GM23338 (cell line): ENCODE measurements around the gene ANKRD11. TPM values are rescaled to one million over a fixed set of nuclear protein-coding genes. Genes with fewer than 3 reads are reported as not detected.

Experiments
- ATAC-seq: fragments of 200-7000 bp; cut with Tn5 transposase; 3 replicates; pipeline ENCODE4 v1.9.1; 2020
- DNase-seq: peaks from one replicate; pipeline ENCODE4 v3.0.0-alpha.2; 2015; ENCODE audit warnings: low spot score
- H2AFZ ChIP-seq: fragments of 200-600 bp; sonication (generic); 2 replicates; pipeline ENCODE4 v1.8.0; 2016; ENCODE audit warnings: antibody characterized with exemption, mild to moderate bottlenecking, moderate library complexity
- H3F3A ChIP-seq: fragments of 200-600 bp; sonication (generic); replicated peaks from 2 replicates; pipeline ENCODE4 v1.8.0; 2017; ENCODE audit warnings: antibody characterized with exemption, mixed run types, low read depth
- H3K27ac ChIP-seq: fragments of 200-600 bp; sonication (generic); 2 replicates; pipeline ENCODE4 v1.6.1; 2016; ENCODE audit warnings: low read depth
- H3K27me3 ChIP-seq: fragments of 200-600 bp; sonication (generic); 2 replicates; pipeline ENCODE4 v1.8.0; 2016; ENCODE audit warnings: mild to moderate bottlenecking, mixed run types, moderate library complexity; ENCODE audit not compliant: insufficient read depth
- H3K36me3 ChIP-seq: fragments of 200-600 bp; sonication (generic); 2 replicates; pipeline ENCODE4 v1.8.0; 2016; ENCODE audit warnings: mild to moderate bottlenecking; ENCODE audit not compliant: insufficient read depth
- H3K4me1 ChIP-seq: fragments of 200-600 bp; sonication (generic); 2 replicates; pipeline ENCODE4 v1.8.0; 2016; ENCODE audit warnings: mild to moderate bottlenecking, moderate library complexity; ENCODE audit not compliant: insufficient read depth
- H3K4me2 ChIP-seq: fragments of 200-600 bp; sonication (generic); 2 replicates; pipeline ENCODE4 v1.7.1; 2017; ENCODE audit warnings: mixed run types
- H3K4me3 ChIP-seq: fragments of 200-600 bp; sonication (generic); 2 replicates; pipeline ENCODE4 v1.6.1; 2016; ENCODE audit warnings: mixed run types
- H3K79me2 ChIP-seq: fragments of 200-600 bp; sonication (generic); replicated peaks from 2 replicates; pipeline ENCODE4 v1.8.0; 2017; ENCODE audit warnings: mild to moderate bottlenecking; ENCODE audit not compliant: insufficient read depth
- H3K9me2 ChIP-seq: fragments of 200-600 bp; sonication (generic); 2 replicates; pipeline ENCODE4 v1.8.0; 2017; ENCODE audit not compliant: insufficient read depth
- H4K20me1 ChIP-seq: fragments of 200-600 bp; sonication (generic); replicated peaks from 2 replicates; pipeline ENCODE4 v1.8.0; 2017; ENCODE audit warnings: mild to moderate bottlenecking; ENCODE audit not compliant: insufficient read depth
- H3K27ac Mint-ChIP-seq: 2 replicates; pipeline ENCODE4 v1.8.0; 2020; ENCODE audit warnings: inconsistent platforms, mild to moderate bottlenecking, moderate library complexity, mixed read lengths
- H3K27me3 Mint-ChIP-seq: 3 replicates; pipeline ENCODE4 v1.8.0; 2022; ENCODE audit warnings: low read depth, mild to moderate bottlenecking, moderate library complexity, mixed read lengths, inconsistent platforms; ENCODE audit not compliant: insufficient read depth, poor library complexity
- H3K36me3 Mint-ChIP-seq: 3 replicates; pipeline ENCODE4 v1.8.0; 2021; ENCODE audit warnings: low read depth, mild to moderate bottlenecking, inconsistent platforms, moderate library complexity, mixed read lengths
- H3K4me1 Mint-ChIP-seq: 3 replicates; pipeline ENCODE4 v1.8.0; 2020; ENCODE audit warnings: mild to moderate bottlenecking, inconsistent platforms, mixed read lengths
- H3K4me3 Mint-ChIP-seq: 3 replicates; pipeline ENCODE4 v1.8.0; 2021; ENCODE audit warnings: moderate library complexity, mild to moderate bottlenecking, inconsistent platforms, mixed read lengths
- H3K9me3 Mint-ChIP-seq: 3 replicates; pipeline ENCODE4 v1.8.0; 2020; ENCODE audit warnings: moderate library complexity, mild to moderate bottlenecking, inconsistent platforms, mixed read lengths
- CREB1 ChIP-seq: fragments of 250-450 bp; sonication (Bioruptor Pico); IDR thresholded peaks from 2 replicates; pipeline ENCODE4 v1.5.0; 2020; ENCODE audit warnings: low read depth, mild to moderate bottlenecking, moderate library complexity
- EZH2 ChIP-seq: fragments of 200-600 bp; sonication (generic); IDR thresholded peaks from one replicate; pipeline ENCODE4 v1.8.0; 2017; ENCODE audit warnings: antibody characterized with exemption, mild to moderate bottlenecking, low read depth; ENCODE audit not compliant: unreplicated experiment
- EZH2phosphoT487 ChIP-seq: fragments of 200-600 bp; sonication (generic); IDR thresholded peaks from one replicate; pipeline ENCODE4 v1.8.1; 2018; ENCODE audit warnings: antibody characterized with exemption; ENCODE audit not compliant: unreplicated experiment
- NANOG ChIP-seq: IDR thresholded peaks from 2 replicates; pipeline ENCODE4 v1.6.1; 2016; ENCODE audit warnings: antibody characterized with exemption, borderline replicate concordance
- POLR2AphosphoS5 ChIP-seq: IDR thresholded peaks from 2 replicates; pipeline ENCODE4 v1.6.1; 2016; ENCODE audit warnings: antibody characterized with exemption, low read depth
- STAT1 ChIP-seq: IDR thresholded peaks from one replicate; pipeline ENCODE4 v1.6.1; 2016; ENCODE audit warnings: antibody characterized with exemption; ENCODE audit not compliant: unreplicated experiment
- ZNF114 ChIP-seq: fragments of 250-450 bp; sonication (Bioruptor Pico); IDR thresholded peaks from 2 replicates; pipeline ENCODE4 v1.5.0; 2020; ENCODE audit warnings: mild to moderate bottlenecking, moderate library complexity
- ZNF331 ChIP-seq: fragments of 250-450 bp; sonication (Bioruptor Pico); IDR thresholded peaks from 2 replicates; pipeline ENCODE4 v1.5.0; 2020; ENCODE audit warnings: low read depth, mild to moderate bottlenecking, moderate library complexity
- polyA plus RNA-seq: library from polyadenylated mRNA; unstranded; fragments of >200 nt; fragmentation: Nextera tagmentation; extraction: Ambion mirVana; gene quantifications from 2 replicates; pipeline ENCODE4 v1.2.1, GENCODE V29; 2016
- total RNA-seq: library from RNA; depleted of rRNA; stranded (reverse); fragments of >200 nt; shearing (Covaris generic); gene quantifications from 2 replicates; pipeline ENCODE4 v1.2.3, GENCODE V29; 2014
- TF ChIP-seq, protein P1 (sequence below), 2 experiments: fragments of 200-600 bp in 1 of 2; sonication (generic) in 1 of 2; conservative IDR thresholded peaks; 2 replicates each; pipeline versions ENCODE4 v1.5.1 to v1.6.1; 2016 to 2017; ENCODE audit warnings: antibody characterized with exemption in 2 of 2, low read depth in 2 of 2, mild to moderate bottlenecking in 2 of 2, moderate library complexity in 1 of 2
- TF ChIP-seq, protein P2 (sequence below): IDR thresholded peaks from 2 replicates; pipeline ENCODE4 v1.6.1; 2016; ENCODE audit warnings: antibody characterized with exemption
- TF ChIP-seq, protein P3 (sequence below): fragments of 250-450 bp; sonication (Bioruptor Pico); IDR thresholded peaks from 2 replicates; pipeline ENCODE4 v1.5.0; 2020; ENCODE audit warnings: mild to moderate bottlenecking, moderate library complexity

ANKRD11 gene
- total and polyA plus RNA-seq, 2 experiments from 2014 or later = 130 to 159 TPM

DNA sequence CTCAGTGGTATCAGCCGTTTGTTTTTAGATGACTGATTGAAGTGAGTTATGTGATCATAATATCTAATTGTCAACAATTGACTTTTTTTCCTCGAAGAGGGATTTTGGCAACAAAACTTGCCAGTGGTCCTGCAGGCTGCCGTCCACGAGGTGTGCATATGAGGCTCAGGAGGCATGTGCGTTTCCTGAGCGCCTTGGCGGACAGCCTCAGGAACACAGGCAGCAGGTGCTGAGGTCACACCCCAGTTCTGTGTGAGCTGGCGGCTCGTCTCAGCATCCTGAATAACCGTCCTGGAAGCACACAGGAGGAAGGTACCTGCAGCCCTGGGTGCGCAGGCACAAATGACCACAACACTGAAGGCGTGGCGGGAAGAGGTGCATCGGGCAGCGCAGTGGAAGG, 29.5 kb upstream of the ANKRD11 start (continued):
- TF ChIP-seq, protein P1, sequence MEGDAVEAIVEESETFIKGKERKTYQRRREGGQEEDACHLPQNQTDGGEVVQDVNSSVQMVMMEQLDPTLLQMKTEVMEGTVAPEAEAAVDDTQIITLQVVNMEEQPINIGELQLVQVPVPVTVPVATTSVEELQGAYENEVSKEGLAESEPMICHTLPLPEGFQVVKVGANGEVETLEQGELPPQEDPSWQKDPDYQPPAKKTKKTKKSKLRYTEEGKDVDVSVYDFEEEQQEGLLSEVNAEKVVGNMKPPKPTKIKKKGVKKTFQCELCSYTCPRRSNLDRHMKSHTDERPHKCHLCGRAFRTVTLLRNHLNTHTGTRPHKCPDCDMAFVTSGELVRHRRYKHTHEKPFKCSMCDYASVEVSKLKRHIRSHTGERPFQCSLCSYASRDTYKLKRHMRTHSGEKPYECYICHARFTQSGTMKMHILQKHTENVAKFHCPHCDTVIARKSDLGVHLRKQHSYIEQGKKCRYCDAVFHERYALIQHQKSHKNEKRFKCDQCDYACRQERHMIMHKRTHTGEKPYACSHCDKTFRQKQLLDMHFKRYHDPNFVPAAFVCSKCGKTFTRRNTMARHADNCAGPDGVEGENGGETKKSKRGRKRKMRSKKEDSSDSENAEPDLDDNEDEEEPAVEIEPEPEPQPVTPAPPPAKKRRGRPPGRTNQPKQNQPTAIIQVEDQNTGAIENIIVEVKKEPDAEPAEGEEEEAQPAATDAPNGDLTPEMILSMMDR (conservative IDR thresholded peaks at IDR 0.05; ENCODE audit: low read depth in 2 of 2) = no peak
- TF ChIP-seq EZH2phosphoT487 = no peak
- TF ChIP-seq EZH2 = no peak
- no peak for TF ChIP-seq ZNF331 (CRISPR knock-in tag)
- no peak for TF ChIP-seq NANOG

DNA sequence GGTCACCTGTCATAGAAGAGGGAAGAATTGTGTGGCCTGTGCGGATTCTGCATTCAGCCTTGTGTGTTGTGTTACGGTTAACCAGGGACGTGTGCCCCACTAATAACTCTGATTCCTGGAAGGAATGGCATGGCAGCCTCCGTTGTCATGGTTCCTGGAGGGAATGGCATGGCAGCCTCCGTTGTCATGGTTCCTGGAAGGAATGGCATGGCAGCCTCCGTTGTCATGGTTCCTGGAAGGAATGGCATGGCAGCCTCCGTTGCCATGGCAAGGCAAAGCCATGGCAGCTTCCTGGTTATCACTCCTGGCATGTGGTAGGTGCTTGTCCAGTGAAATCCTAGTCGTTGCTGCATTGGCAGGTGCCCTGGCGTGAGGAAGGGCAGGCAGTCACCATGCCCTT, 26.8 kb upstream of the ANKRD11 start:
- Histone ChIP-seq H3K27me3 (no peaks in the 10 kb centered on the region), H3K4me1 (no peaks in the 10 kb centered on the region), H4K20me1 (peaks cover 22% of the 10 kb centered on the region), H3F3A (no peaks in the 10 kb centered on the region), H3K4me3 (no peak overlapping the region), H3K79me2 (peaks cover 74% of the 10 kb centered on the region), H3K4me2 (no peak overlapping the region), H2AFZ (no peak overlapping the region), H3K36me3 (peaks cover 29% of the 10 kb centered on the region), H3K9me2 (no peaks in the 10 kb centered on the region), H3K27ac (no peak overlapping the region)
- DNase-seq = no peak
- Mint-ChIP-seq H3K36me3 (peaks cover 74% of the 10 kb centered on the region), H3K9me3 (no peaks in the 10 kb centered on the region), H3K27ac (no peak overlapping the region), H3K27me3 (peaks cover 7% of the 10 kb centered on the region), H3K4me1 (no peaks in the 10 kb centered on the region; the same call in 1 of the 3 replicates), H3K4me3 (no peak overlapping the region)
- no peak for ATAC-seq
- TF ChIP-seq, protein P2, sequence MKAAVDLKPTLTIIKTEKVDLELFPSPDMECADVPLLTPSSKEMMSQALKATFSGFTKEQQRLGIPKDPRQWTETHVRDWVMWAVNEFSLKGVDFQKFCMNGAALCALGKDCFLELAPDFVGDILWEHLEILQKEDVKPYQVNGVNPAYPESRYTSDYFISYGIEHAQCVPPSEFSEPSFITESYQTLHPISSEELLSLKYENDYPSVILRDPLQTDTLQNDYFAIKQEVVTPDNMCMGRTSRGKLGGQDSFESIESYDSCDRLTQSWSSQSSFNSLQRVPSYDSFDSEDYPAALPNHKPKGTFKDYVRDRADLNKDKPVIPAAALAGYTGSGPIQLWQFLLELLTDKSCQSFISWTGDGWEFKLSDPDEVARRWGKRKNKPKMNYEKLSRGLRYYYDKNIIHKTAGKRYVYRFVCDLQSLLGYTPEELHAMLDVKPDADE = no peak
- TF ChIP-seq ZNF331 (CRISPR knock-in tag) (no peak), NANOG (no peak), POLR2AphosphoS5 (no peak), ZNF114 (CRISPR knock-in tag) (no peak), CREB1 (CRISPR knock-in tag) (no peak), EZH2 (no peak), STAT1 (no peak), EZH2phosphoT487 (no peak)
- TF ChIP-seq, protein P3, sequence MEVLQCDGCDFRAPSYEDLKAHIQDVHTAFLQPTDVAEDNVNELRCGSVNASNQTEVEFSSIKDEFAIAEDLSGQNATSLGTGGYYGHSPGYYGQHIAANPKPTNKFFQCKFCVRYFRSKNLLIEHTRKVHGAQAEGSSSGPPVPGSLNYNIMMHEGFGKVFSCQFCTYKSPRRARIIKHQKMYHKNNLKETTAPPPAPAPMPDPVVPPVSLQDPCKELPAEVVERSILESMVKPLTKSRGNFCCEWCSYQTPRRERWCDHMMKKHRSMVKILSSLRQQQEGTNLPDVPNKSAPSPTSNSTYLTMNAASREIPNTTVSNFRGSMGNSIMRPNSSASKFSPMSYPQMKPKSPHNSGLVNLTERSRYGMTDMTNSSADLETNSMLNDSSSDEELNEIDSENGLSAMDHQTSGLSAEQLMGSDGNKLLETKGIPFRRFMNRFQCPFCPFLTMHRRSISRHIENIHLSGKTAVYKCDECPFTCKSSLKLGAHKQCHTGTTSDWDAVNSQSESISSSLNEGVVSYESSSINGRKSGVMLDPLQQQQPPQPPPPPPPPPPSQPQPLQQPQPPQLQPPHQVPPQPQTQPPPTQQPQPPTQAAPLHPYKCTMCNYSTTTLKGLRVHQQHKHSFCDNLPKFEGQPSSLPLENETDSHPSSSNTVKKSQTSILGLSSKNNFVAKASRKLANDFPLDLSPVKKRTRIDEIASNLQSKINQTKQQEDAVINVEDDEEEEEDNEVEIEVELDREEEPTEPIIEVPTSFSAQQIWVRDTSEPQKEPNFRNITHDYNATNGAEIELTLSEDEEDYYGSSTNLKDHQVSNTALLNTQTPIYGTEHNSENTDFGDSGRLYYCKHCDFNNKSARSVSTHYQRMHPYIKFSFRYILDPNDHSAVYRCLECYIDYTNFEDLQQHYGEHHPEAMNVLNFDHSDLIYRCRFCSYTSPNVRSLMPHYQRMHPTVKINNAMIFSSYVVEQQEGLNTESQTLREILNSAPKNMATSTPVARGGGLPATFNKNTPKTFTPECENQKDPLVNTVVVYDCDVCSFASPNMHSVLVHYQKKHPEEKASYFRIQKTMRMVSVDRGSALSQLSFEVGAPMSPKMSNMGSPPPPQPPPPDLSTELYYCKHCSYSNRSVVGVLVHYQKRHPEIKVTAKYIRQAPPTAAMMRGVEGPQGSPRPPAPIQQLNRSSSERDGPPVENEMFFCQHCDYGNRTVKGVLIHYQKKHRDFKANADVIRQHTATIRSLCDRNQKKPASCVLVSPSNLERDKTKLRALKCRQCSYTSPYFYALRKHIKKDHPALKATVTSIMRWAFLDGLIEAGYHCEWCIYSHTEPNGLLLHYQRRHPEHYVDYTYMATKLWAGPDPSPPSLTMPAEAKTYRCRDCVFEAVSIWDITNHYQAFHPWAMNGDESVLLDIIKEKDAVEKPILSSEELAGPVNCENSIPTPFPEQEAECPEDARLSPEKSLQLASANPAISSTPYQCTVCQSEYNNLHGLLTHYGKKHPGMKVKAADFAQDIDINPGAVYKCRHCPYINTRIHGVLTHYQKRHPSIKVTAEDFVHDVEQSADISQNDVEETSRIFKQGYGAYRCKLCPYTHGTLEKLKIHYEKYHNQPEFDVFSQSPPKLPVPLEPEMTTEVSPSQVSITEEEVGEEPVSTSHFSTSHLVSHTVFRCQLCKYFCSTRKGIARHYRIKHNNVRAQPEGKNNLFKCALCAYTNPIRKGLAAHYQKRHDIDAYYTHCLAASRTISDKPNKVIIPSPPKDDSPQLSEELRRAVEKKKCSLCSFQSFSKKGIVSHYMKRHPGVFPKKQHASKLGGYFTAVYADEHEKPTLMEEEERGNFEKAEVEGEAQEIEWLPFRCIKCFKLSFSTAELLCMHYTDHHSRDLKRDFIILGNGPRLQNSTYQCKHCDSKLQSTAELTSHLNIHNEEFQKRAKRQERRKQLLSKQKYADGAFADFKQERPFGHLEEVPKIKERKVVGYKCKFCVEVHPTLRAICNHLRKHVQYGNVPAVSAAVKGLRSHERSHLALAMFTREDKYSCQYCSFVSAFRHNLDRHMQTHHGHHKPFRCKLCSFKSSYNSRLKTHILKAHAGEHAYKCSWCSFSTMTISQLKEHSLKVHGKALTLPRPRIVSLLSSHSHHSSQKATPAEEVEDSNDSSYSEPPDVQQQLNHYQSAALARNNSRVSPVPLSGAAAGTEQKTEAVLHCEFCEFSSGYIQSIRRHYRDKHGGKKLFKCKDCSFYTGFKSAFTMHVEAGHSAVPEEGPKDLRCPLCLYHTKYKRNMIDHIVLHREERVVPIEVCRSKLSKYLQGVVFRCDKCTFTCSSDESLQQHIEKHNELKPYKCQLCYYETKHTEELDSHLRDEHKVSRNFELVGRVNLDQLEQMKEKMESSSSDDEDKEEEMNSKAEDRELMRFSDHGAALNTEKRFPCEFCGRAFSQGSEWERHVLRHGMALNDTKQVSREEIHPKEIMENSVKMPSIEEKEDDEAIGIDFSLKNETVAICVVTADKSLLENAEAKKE = no peak
- TF ChIP-seq, protein P1 (conservative IDR thresholded peaks at IDR 0.05; ENCODE audit: low read depth in 2 of 2) = no peak
